Uterus (tissue), 2 donors: ENCODE results near the gene VWA3B.

Experiments
- POLR2A ChIP-seq, 2 donors: fragments of 450-650 bp; IDR thresholded peaks; one replicate each; pipeline ENCODE4 v1.6.1; 2016; ENCODE audit warnings: antibody characterized with exemption in 2 of 2, mild to moderate bottlenecking in 1 of 2, moderate library complexity in 1 of 2
- TF ChIP-seq, protein P1 (sequence below), 4 experiments: fragments of 200-600 bp in 2 of 4; fragments of 450-650 bp in 2 of 4; sonication (generic) in 2 of 4; IDR thresholded peaks; one replicate each; pipeline ENCODE4 v1.5.1; 2016 to 2019; ENCODE audit warnings: antibody characterized with exemption in 4 of 4, mild to moderate bottlenecking in 2 of 4, moderate library complexity in 1 of 4

DNA sequence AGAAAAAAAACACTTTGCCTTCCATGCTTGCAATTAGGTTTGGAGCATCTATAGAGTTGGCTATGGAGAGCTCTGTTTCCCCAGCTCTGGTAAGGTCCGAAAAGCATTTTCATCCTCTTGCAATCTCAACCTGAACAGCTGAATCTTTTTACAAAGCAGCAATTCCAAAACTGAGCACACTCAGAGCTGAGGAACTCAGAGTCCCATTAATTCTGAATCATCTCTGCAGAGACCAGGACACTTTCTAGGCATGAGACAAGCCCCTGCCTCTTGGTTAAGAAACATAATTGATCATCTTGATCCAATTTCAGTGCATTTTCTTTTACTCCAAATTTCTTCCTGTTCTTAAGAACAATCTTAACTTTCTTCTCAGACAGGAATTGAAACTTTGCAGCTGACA is 263.4 kb downstream of the VWA3B start:
- TF ChIP-seq, protein P1, sequence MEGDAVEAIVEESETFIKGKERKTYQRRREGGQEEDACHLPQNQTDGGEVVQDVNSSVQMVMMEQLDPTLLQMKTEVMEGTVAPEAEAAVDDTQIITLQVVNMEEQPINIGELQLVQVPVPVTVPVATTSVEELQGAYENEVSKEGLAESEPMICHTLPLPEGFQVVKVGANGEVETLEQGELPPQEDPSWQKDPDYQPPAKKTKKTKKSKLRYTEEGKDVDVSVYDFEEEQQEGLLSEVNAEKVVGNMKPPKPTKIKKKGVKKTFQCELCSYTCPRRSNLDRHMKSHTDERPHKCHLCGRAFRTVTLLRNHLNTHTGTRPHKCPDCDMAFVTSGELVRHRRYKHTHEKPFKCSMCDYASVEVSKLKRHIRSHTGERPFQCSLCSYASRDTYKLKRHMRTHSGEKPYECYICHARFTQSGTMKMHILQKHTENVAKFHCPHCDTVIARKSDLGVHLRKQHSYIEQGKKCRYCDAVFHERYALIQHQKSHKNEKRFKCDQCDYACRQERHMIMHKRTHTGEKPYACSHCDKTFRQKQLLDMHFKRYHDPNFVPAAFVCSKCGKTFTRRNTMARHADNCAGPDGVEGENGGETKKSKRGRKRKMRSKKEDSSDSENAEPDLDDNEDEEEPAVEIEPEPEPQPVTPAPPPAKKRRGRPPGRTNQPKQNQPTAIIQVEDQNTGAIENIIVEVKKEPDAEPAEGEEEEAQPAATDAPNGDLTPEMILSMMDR (IDR thresholded peaks at IDR 0.05): no peak
- no peak for TF ChIP-seq POLR2A (IDR thresholded peaks at IDR 0.05)
